ENCODE measurements around the gene ARHGEF38. TPM values are rescaled to one million over a fixed set of nuclear protein-coding genes. Genes with fewer than 3 reads are reported as not detected.
"Not testable (repeated sequence)": the region's sequence is repeated elsewhere in the genome, so short reads cannot be mapped to it uniquely, and the experiment has no call there.

ARHGEF38 gene
- total RNA-seq, 1 donor from 2014 or later: 20.6 TPM

GRCh38 chr4:105671301-105671700, 118.9 kb downstream of the ARHGEF38 start:
- TF ChIP-seq CTCF (IDR thresholded peaks at IDR 0.05): no peak
- DNase-seq (no peak), ATAC-seq (no peak)
- no peaks in the 10 kb centered on the region for H3K9me3 ChIP-seq
- H3K36me3 ChIP-seq: no peaks in the 10 kb centered on the region
- H3K27me3 ChIP-seq (ENCODE audit: low read depth): no peaks in the 10 kb centered on the region
- H3K27ac ChIP-seq: no peak overlapping the region
- intact Hi-C loops (cut with DNase I): no loop called here
- H3K4me1 ChIP-seq: no peaks in the 10 kb centered on the region
- H3K4me3 ChIP-seq: no peak overlapping the region

GRCh38 chr4:105674011-105674410, 121.6 kb downstream of the ARHGEF38 start:
- intact Hi-C loops (cut with DNase I): no loop called here
- no peaks in the 10 kb centered on the region for H3K9me3 ChIP-seq
- H3K4me1 ChIP-seq: no peaks in the 10 kb centered on the region
- DNase-seq (no peak), ATAC-seq (no peak)
- no peak overlapping the region for H3K27ac ChIP-seq
- TF ChIP-seq CTCF (IDR thresholded peaks at IDR 0.05): no peak
- no peak overlapping the region for H3K4me3 ChIP-seq
- H3K36me3 ChIP-seq: no peaks in the 10 kb centered on the region
- no peaks in the 10 kb centered on the region for H3K27me3 ChIP-seq (ENCODE audit: low read depth)

- no peak for ATAC-seq
- Histone ChIP-seq H3K4me3 (no peak overlapping the region), H3K27me3 (ENCODE audit: low read depth) (no peaks in the 10 kb centered on the region), H3K4me1 (no peaks in the 10 kb centered on the region), H3K9me3 (no peaks in the 10 kb centered on the region), H3K27ac (no peak overlapping the region), H3K36me3 (peaks cover 11% of the 10 kb centered on the region)
- intact Hi-C loops (cut with DNase I): no loop called here
- no peak for DNase-seq
- no peak for TF ChIP-seq CTCF (IDR thresholded peaks at IDR 0.05)
These were observed 125.3 kb downstream of the ARHGEF38 start for GRCh38 chr4:105677709-105678108.

- TF ChIP-seq CTCF (IDR thresholded peaks at IDR 0.05): no peak
- no peak overlapping the region for H3K4me3 ChIP-seq
- H3K36me3 ChIP-seq: peaks cover 25% of the 10 kb centered on the region
- H3K9me3 ChIP-seq: no peaks in the 10 kb centered on the region
- H3K4me1 ChIP-seq: peaks cover 5% of the 10 kb centered on the region
- ATAC-seq (no peak), DNase-seq (no peak)
- H3K27me3 ChIP-seq (ENCODE audit: low read depth): no peaks in the 10 kb centered on the region
- intact Hi-C loops (cut with DNase I): no loop called here
- H3K27ac ChIP-seq: no peak overlapping the region
These were observed 126.8 kb downstream of the ARHGEF38 start for GRCh38 chr4:105679186-105679585.

- intact Hi-C loops (cut with DNase I): no loop called here
- ATAC-seq: peak; percentile 92 to 95
- no peaks in the 10 kb centered on the region for H3K9me3 ChIP-seq
- peak; percentile 61 for DNase-seq
- no peak for TF ChIP-seq CTCF (IDR thresholded peaks at IDR 0.05)
- H3K27me3 ChIP-seq (ENCODE audit: low read depth): no peaks in the 10 kb centered on the region
- H3K36me3 ChIP-seq: peaks cover 63% of the 10 kb centered on the region
- no peak overlapping the region for H3K4me3 ChIP-seq
- H3K4me1 ChIP-seq: peaks cover 5% of the 10 kb centered on the region
- H3K27ac ChIP-seq: no peak overlapping the region
These were observed 130.6 kb downstream of the ARHGEF38 start for GRCh38 chr4:105683038-105683437.

- intact Hi-C loops (cut with DNase I): no loop called here
- no peak for TF ChIP-seq CTCF (IDR thresholded peaks at IDR 0.05)
These were observed 134.2 kb downstream of the ARHGEF38 start for GRCh38 chr4:105686571-105686970.

GRCh38 chr4:105694812-105695211, 142.4 kb downstream of the ARHGEF38 start:
- H3K36me3 ChIP-seq: peaks cover 91% of the 10 kb centered on the region
- H3K9me3 ChIP-seq; H3K27ac ChIP-seq; H3K4me3 ChIP-seq; H3K27me3 ChIP-seq (ENCODE audit: low read depth); DNase-seq; ATAC-seq; intact Hi-C loops (cut with DNase I); H3K4me1 ChIP-seq: not testable (repeated sequence)

More at GRCh38 chr4:105686571-105686970, 134.2 kb downstream of the ARHGEF38 start:
- peaks cover 5% of the 10 kb centered on the region for H3K4me1 ChIP-seq
- no peaks in the 10 kb centered on the region for H3K9me3 ChIP-seq
- no peak overlapping the region for H3K4me3 ChIP-seq
- H3K27ac ChIP-seq: no peak overlapping the region
- no peaks in the 10 kb centered on the region for H3K27me3 ChIP-seq (ENCODE audit: low read depth)
- DNase-seq (no peak), ATAC-seq (no peak)
- peaks cover 97% of the 10 kb centered on the region for H3K36me3 ChIP-seq

- H3K9me3 ChIP-seq; DNase-seq; H3K27me3 ChIP-seq (ENCODE audit: low read depth); ATAC-seq; H3K27ac ChIP-seq; H3K4me3 ChIP-seq; intact Hi-C loops (cut with DNase I); H3K4me1 ChIP-seq: not testable (repeated sequence)
- peaks cover 82% of the 10 kb centered on the region for H3K36me3 ChIP-seq
These were observed 143.4 kb downstream of the ARHGEF38 start for GRCh38 chr4:105695832-105696231.
